K562 (cell line): Measurements from ENCODE around the gene DIPK1B. TPM values are rescaled to one million over a fixed set of nuclear protein-coding genes. Genes with fewer than 3 reads are reported as not detected.

Experiments used
- BHLHE40 ChIP-seq: IDR thresholded peaks from 2 replicates; pipeline ENCODE4 v1.6.1; 2011; ENCODE audit warnings: low read length, improper control_type of control experiment
- CBFA2T3 ChIP-seq: fragments of 450-650 bp; IDR thresholded peaks from 2 replicates; pipeline ENCODE4 v1.6.1; 2017
- CREB3 ChIP-seq: fragments of 450-650 bp; conservative IDR thresholded peaks from 2 replicates; pipeline ENCODE4 v1.6.1; 2016; ENCODE audit warnings: missing genetic modification characterization, low read depth, mild to moderate bottlenecking, missing compliant biosample characterization, moderate library complexity
- CREM ChIP-seq: IDR thresholded peaks from 2 replicates; pipeline ENCODE4 v1.6.1; 2014; ENCODE audit warnings: antibody characterized with exemption, low read depth
- CTBP1 ChIP-seq: fragments of 450-650 bp; IDR thresholded peaks from 2 replicates; pipeline ENCODE4 v1.6.1; 2016; ENCODE audit warnings: borderline replicate concordance
- ESRRA ChIP-seq: fragments of 450-650 bp; IDR thresholded peaks from 2 replicates; pipeline ENCODE4 v1.6.1; 2014; ENCODE audit warnings: low read depth, mild to moderate bottlenecking, moderate library complexity, borderline replicate concordance
- KDM5B ChIP-seq: fragments of 200-600 bp; sonication (generic); IDR thresholded peaks from 2 replicates; pipeline ENCODE4 v1.6.1; 2012; ENCODE audit warnings: low read depth, mild to moderate bottlenecking, moderate library complexity, low read length, control low read depth, inconsistent platforms; ENCODE audit not compliant: insufficient replicate concordance
- L3MBTL2 ChIP-seq: fragments of 450-650 bp; IDR thresholded peaks from 2 replicates; pipeline ENCODE4 v1.6.1; 2016; ENCODE audit warnings: mild to moderate bottlenecking, moderate library complexity
- MXI1 ChIP-seq: IDR thresholded peaks from 2 replicates; pipeline ENCODE4 v1.6.1; 2011; ENCODE audit warnings: low read depth, mild to moderate bottlenecking, improper control_type of control experiment, low read length
- MYC ChIP-seq, 2 experiments: fragments of 250-450 bp in 1 of 2; sonication (Bioruptor Pico) in 1 of 2; IDR thresholded peaks; 2 replicates each; pipeline versions ENCODE4 v1.5.1 to v1.6.1; 2012 to 2021; ENCODE audit warnings: low read depth in 2 of 2, borderline replicate concordance in 1 of 2, improper control_type of control experiment in 1 of 2, low read length in 1 of 2, mild to moderate bottlenecking in 1 of 2, moderate library complexity in 1 of 2
- NR2C1 ChIP-seq, 2 experiments: fragments of 450-650 bp; IDR thresholded peaks; 2 replicates each; pipeline ENCODE4 v1.6.1; 2017; ENCODE audit warnings: mild to moderate bottlenecking in 2 of 2, antibody characterized with exemption in 1 of 2, inconsistent platforms in 1 of 2, missing compliant biosample characterization in 1 of 2, missing genetic modification characterization in 1 of 2
- NR2C2 ChIP-seq, 2 experiments: fragments of 200-800 bp in 1 of 2; sonication (Bioruptor generic) in 1 of 2; sonication (generic) in 1 of 2; formaldehyde crosslinking in 1 of 2; IDR thresholded peaks; 2 replicates each; pipeline versions ENCODE4 v1.6.1 to v1.8.0; 2016 to 2022; ENCODE audit warnings: mild to moderate bottlenecking in 1 of 2, missing compliant biosample characterization in 1 of 2, missing genetic modification characterization in 1 of 2, missing genetic modification reagents in 1 of 2
- NR2F6 ChIP-seq: fragments of 450-650 bp; formaldehyde crosslinking; IDR thresholded peaks from 2 replicates; pipeline ENCODE4 v1.4.0; 2020; ENCODE audit warnings: mild to moderate bottlenecking
- POLR2B ChIP-seq: fragments of 450-650 bp; IDR thresholded peaks from 2 replicates; pipeline ENCODE4 v1.6.1; 2018; ENCODE audit warnings: low read depth; ENCODE audit not compliant: partially characterized antibody
- POLR2G ChIP-seq: fragments of 200-400 bp; formaldehyde crosslinking; IDR thresholded peaks from 2 replicates; pipeline ENCODE4 v1.6.1; 2017; ENCODE audit warnings: low read depth, mild to moderate bottlenecking, antibody characterized with exemption, low read length, moderate library complexity
- RBFOX2 ChIP-seq: fragments of 200-400 bp; formaldehyde crosslinking; IDR thresholded peaks from 2 replicates; pipeline ENCODE4 v1.6.1; 2017; ENCODE audit warnings: low read depth, mild to moderate bottlenecking, low read length, moderate library complexity
- RHOXF2B ChIP-seq: fragments of 250-450 bp; sonication (Bioruptor Pico); conservative IDR thresholded peaks from 2 replicates; pipeline ENCODE4 v1.5.1; 2021
- SNAPC5 ChIP-seq: fragments of 250-450 bp; sonication (Bioruptor Pico); IDR thresholded peaks from 2 replicates; pipeline ENCODE4 v1.8.0; 2021; ENCODE audit warnings: moderate library complexity, mild to moderate bottlenecking, inconsistent platforms
- TBL1XR1 ChIP-seq, 2 experiments: IDR thresholded peaks; 2 replicates each; pipeline ENCODE4 v1.6.1; 2012; ENCODE audit warnings: improper control_type of control experiment in 2 of 2, low read length in 2 of 2, mild to moderate bottlenecking in 1 of 2
- TEAD4 ChIP-seq, 2 experiments: sonication (generic) in 1 of 2; formaldehyde crosslinking in 1 of 2; IDR thresholded peaks; 2 replicates each; pipeline versions ENCODE4 v1.6.1 to v1.8.0; 2012 to 2022; ENCODE audit warnings: borderline replicate concordance in 1 of 2, inconsistent platforms in 1 of 2, low read length in 1 of 2, mild to moderate bottlenecking in 1 of 2, missing genetic modification reagents in 1 of 2
- TFAP4 ChIP-seq: sonication (generic); formaldehyde crosslinking; IDR thresholded peaks from 2 replicates; pipeline ENCODE4 v1.8.0; 2022; ENCODE audit warnings: missing genetic modification reagents, mild to moderate bottlenecking, moderate library complexity, borderline replicate concordance
- VEZF1 ChIP-seq: fragments of 200-800 bp; sonication (Bioruptor generic); IDR thresholded peaks from 2 replicates; pipeline ENCODE4 v1.6.1; 2017; ENCODE audit warnings: missing genetic modification characterization, missing compliant biosample characterization
- ZBED1 ChIP-seq: IDR thresholded peaks from 2 replicates; pipeline ENCODE4 v1.6.1; 2014
- ZFP36 ChIP-seq: fragments of 150-350 bp; IDR thresholded peaks from 2 replicates; pipeline ENCODE4 v1.6.1; 2018; ENCODE audit warnings: low read length, low read depth; ENCODE audit not compliant: partially characterized antibody
- polyA plus RNA-seq, 8 experiments: library from polyadenylated mRNA; depleted of rRNA in 4 of 8; stranded (reverse) in 5 of 8; unstranded in 3 of 8; fragments of >200 nt; fragmentation: Nextera tagmentation in 2 of 8; fragmentation: Illumina TruSeq in 1 of 8; extraction: Ambion mirVana in 2 of 8; extraction: Trizol in 1 of 8; gene quantifications; 2 replicates each; pipeline versions ENCODE4 v1.2.1 to v1.2.3, GENCODE V29; 2011 to 2014; ENCODE audit warnings: inconsistent platforms in 1 of 8, missing spikeins in 1 of 8
- total RNA-seq, 7 experiments: library from RNA; depleted of rRNA in 6 of 7; stranded (reverse); fragments of >200 nt in 6 of 7; fragmentation: Illumina TruSeq in 2 of 7; extraction: Trizol in 2 of 7; gene quantifications; 2 replicates each; pipeline versions ENCODE4 v1.2.1 to v1.2.3, GENCODE V29; 2011 to 2021; ENCODE audit warnings: low replicate concordance in 1 of 7

Gene DIPK1B
- total and polyA plus RNA-seq, 9 of the 15 experiments (the other 6 are each of a cell fraction or from before 2014, with no cell fraction given): 0.08 to 22.3 (median 5.9) TPM

GRCh38 chr9:136674786-136675349, 37.5 kb upstream of the DIPK1B start (continued):
- TF ChIP-seq KDM5B (peak; percentile 31), MXI1 (no peak), VEZF1 (CRISPR knock-in tag) (no peak; the same call in 1 of the 2 replicates), POLR2G (peak; percentile 35), CREB3 (no peak), CREM (no peak), BHLHE40 (peak; percentile 51), CTBP1 (peak; percentile 65), CBFA2T3 (peak; percentile 5; the same call in 1 of the 2 replicates), RBFOX2 (peak; percentile 34), RHOXF2B (CRISPR knock-in tag) (no peak), TBL1XR1 (IDR thresholded peaks at IDR 0.05; ENCODE audit: low read length in 2 of 2) (0 out of 4 replicates have a peak, but pooled peaks of 1 of the 2 experiments have one; percentile 13), ZFP36 (peak; percentile 13), L3MBTL2 (peak; percentile 75), SNAPC5 (no peak), NR2F6 (CRISPR knock-in tag) (no peak), POLR2B (peak; percentile 7), NR2C1 (IDR thresholded peaks at IDR 0.05) (no peak), NR2C1 (tag; IDR thresholded peaks at IDR 0.05) (0 out of 2 replicates have a peak, but pooled peaks have one; percentile 21), TEAD4 (IDR thresholded peaks at IDR 0.05; ENCODE audit: low read length) (no peak), TEAD4 (CRISPR knock-in tag; IDR thresholded peaks at IDR 0.05; ENCODE audit: borderline replicate concordance) (no peak), ZBED1 (no peak), NR2C2 (CRISPR knock-in tag; IDR thresholded peaks at IDR 0.05) (no peak), NR2C2 (tag; IDR thresholded peaks at IDR 0.05) (0 out of 2 replicates have a peak, but pooled peaks have one; percentile 27), TFAP4 (CRISPR knock-in tag) (peak; percentile 42), ESRRA (peak; percentile 96), MYC (IDR thresholded peaks at IDR 0.05; ENCODE audit: low read depth, low read length) (peak; percentile 24; the same call in 1 of the 2 replicates), MYC (CRISPR knock-in tag; IDR thresholded peaks at IDR 0.05; ENCODE audit: borderline replicate concordance, low read depth) (no peak)
- TF ChIP-seq, all 486 proteins: peak for 23
